SK-N-SH treated with all-trans-retinoic acid at 6 μM for 48 hours (cell line): ENCODE measurements around the gene BCR.

Source experiments
- CSDC2 ChIP-seq: fragments of 250-450 bp; sonication (Bioruptor Pico); IDR thresholded peaks from 2 replicates; pipeline ENCODE4 v1.5.0; 2020; ENCODE audit warnings: mild to moderate bottlenecking, moderate library complexity
- GLIS3 ChIP-seq: fragments of 250-450 bp; sonication (Bioruptor Pico); IDR thresholded peaks from 2 replicates; pipeline ENCODE4 v1.5.0; 2020; ENCODE audit warnings: mild to moderate bottlenecking, moderate library complexity
- OSR1 ChIP-seq: fragments of 250-450 bp; sonication (Bioruptor Pico); IDR thresholded peaks from 2 replicates; pipeline ENCODE4 v1.8.0; 2022; ENCODE audit warnings: moderate library complexity, mild to moderate bottlenecking, inconsistent platforms
- PPARA ChIP-seq: fragments of 250-450 bp; sonication (Bioruptor Pico); IDR thresholded peaks from 2 replicates; pipeline ENCODE4 v1.5.0; 2020; ENCODE audit warnings: mild to moderate bottlenecking, borderline replicate concordance
- SNAI2 ChIP-seq: fragments of 250-450 bp; sonication (Bioruptor Pico); IDR thresholded peaks from 2 replicates; pipeline ENCODE4 v1.5.0; 2020; ENCODE audit warnings: mild to moderate bottlenecking, moderate library complexity
- TOX ChIP-seq: fragments of 250-450 bp; sonication (Bioruptor Pico); IDR thresholded peaks from 2 replicates; pipeline ENCODE4 v1.8.0; 2021; ENCODE audit warnings: mild to moderate bottlenecking, moderate library complexity, borderline replicate concordance
- ZFP3 ChIP-seq: fragments of 250-450 bp; sonication (Bioruptor Pico); IDR thresholded peaks from 2 replicates; pipeline ENCODE4 v1.5.0; 2020; ENCODE audit warnings: mild to moderate bottlenecking, moderate library complexity
- ZFP30 ChIP-seq: fragments of 450-650 bp; formaldehyde crosslinking; IDR thresholded peaks from 2 replicates; pipeline ENCODE4 v1.5.0; 2022; ENCODE audit warnings: mild to moderate bottlenecking, moderate library complexity
- TF ChIP-seq, protein P1 (sequence below): fragments of 250-450 bp; sonication (Bioruptor Pico); IDR thresholded peaks from 2 replicates; pipeline ENCODE4 v1.8.0; 2021; ENCODE audit warnings: low read depth, mild to moderate bottlenecking, moderate library complexity, borderline replicate concordance

DNA sequence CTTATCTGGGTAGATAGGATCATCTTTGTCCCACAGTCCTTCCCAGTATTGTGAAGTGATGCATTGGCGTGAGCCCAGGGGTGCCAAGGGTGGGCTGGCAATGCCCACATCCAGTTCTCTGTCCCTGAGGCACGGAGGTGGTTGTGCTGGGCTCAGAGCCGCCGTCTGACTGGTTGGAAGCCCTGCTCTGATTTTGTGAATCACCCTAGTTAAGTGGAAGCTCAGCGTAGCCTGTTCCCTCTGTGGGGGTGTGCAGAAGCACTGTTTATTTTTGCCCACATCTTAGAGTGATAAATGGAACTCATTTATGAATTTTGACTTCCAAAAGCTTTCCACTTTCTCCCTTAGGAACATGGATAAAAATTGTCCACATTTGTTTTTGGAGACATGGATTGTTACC, 13.6 kb downstream of the BCR start:
- no peak for TF ChIP-seq GLIS3
- no peak for TF ChIP-seq TOX (CRISPR knock-in tag)
- TF ChIP-seq, protein P1, sequence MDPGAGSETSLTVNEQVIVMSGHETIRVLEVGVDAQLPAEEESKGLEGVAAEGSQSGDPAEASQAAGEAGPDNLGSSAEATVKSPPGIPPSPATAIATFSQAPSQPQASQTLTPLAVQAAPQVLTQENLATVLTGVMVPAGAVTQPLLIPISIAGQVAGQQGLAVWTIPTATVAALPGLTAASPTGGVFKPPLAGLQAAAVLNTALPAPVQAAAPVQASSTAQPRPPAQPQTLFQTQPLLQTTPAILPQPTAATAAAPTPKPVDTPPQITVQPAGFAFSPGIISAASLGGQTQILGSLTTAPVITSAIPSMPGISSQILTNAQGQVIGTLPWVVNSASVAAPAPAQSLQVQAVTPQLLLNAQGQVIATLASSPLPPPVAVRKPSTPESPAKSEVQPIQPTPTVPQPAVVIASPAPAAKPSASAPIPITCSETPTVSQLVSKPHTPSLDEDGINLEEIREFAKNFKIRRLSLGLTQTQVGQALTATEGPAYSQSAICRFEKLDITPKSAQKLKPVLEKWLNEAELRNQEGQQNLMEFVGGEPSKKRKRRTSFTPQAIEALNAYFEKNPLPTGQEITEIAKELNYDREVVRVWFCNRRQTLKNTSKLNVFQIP (CRISPR knock-in tag) = no peak
- no peak for TF ChIP-seq ZFP3
- no peak for TF ChIP-seq SNAI2 (CRISPR knock-in tag)
- no peak for TF ChIP-seq ZFP30 (CRISPR knock-in tag)
- no peak for TF ChIP-seq OSR1 (CRISPR knock-in tag)
- TF ChIP-seq CSDC2 (CRISPR knock-in tag) = no peak
- TF ChIP-seq PPARA = no peak
